Mesendoderm (in vitro differentiated cells): ENCODE results near the gene ZNF277.

Source experiments
- DNase-seq: peaks from one replicate; pipeline ENCODE4 v3.0.0; 2013
- H2AK5ac ChIP-seq: 2 replicates; pipeline ENCODE4 v1.6.1; 2013; ENCODE audit warnings: low read length, inconsistent platforms
- H2BK120ac ChIP-seq: 2 replicates; pipeline ENCODE4 v1.6.1; 2013; ENCODE audit warnings: low read depth, mild to moderate bottlenecking, low read length, moderate library complexity, mixed read lengths
- H2BK15ac ChIP-seq: replicated peaks from 2 replicates; pipeline ENCODE4 v1.6.1; 2013; ENCODE audit warnings: low read depth, mild to moderate bottlenecking, moderate library complexity
- H2BK5ac ChIP-seq: 2 replicates; pipeline ENCODE4 v1.6.1; 2013; ENCODE audit warnings: low read length, inconsistent platforms
- H3K18ac ChIP-seq: 2 replicates; pipeline ENCODE4 v1.6.1; 2013; ENCODE audit warnings: mild to moderate bottlenecking, low read length, mixed read lengths
- H3K23ac ChIP-seq: one replicate; pipeline ENCODE4 v1.6.1; 2013; ENCODE audit warnings: low read length
- H3K27ac ChIP-seq: 2 replicates; pipeline ENCODE4 v1.5.1; 2013; ENCODE audit warnings: low read depth, mild to moderate bottlenecking, inconsistent platforms, low read length, moderate library complexity
- H3K27me3 ChIP-seq: 2 replicates; pipeline ENCODE4 v1.6.1; 2013; ENCODE audit warnings: low read length, control low read depth, mild to moderate bottlenecking, inconsistent platforms; ENCODE audit not compliant: insufficient read depth, poor library complexity
- H3K36me3 ChIP-seq: 2 replicates; pipeline ENCODE4 v1.6.1; 2013; ENCODE audit warnings: low read length, inconsistent platforms; ENCODE audit not compliant: control insufficient read depth, insufficient read depth
- H3K4ac ChIP-seq: one replicate; pipeline ENCODE4 v1.6.1; 2013; ENCODE audit warnings: low read depth, mild to moderate bottlenecking, low read length, moderate library complexity
- H3K4me1 ChIP-seq: 2 replicates; pipeline ENCODE4 v1.6.1; 2013; ENCODE audit warnings: low read depth, low read length, inconsistent platforms; ENCODE audit not compliant: control insufficient read depth
- H3K4me2 ChIP-seq: 2 replicates; pipeline ENCODE4 v1.6.1; 2013; ENCODE audit warnings: low read length
- H3K4me3 ChIP-seq: 2 replicates; pipeline ENCODE4 v1.5.1; 2013; ENCODE audit warnings: mild to moderate bottlenecking, low read length
- H3K56ac ChIP-seq: one replicate; pipeline ENCODE4 v1.6.1; 2013; ENCODE audit warnings: low read length
- H3K79me1 ChIP-seq: 2 replicates; pipeline ENCODE4 v1.6.1; 2013; ENCODE audit warnings: low read length, inconsistent platforms
- H3K79me2 ChIP-seq: 2 replicates; pipeline ENCODE4 v1.6.1; 2013; ENCODE audit warnings: mild to moderate bottlenecking, low read length; ENCODE audit not compliant: control insufficient read depth, insufficient read depth
- H3K9ac ChIP-seq: 2 replicates; pipeline ENCODE4 v1.6.1; 2013; ENCODE audit warnings: low read length, inconsistent platforms
- H4K5ac ChIP-seq: one replicate; pipeline ENCODE4 v1.6.1; 2013; ENCODE audit warnings: low read length
- H4K8ac ChIP-seq: one replicate; pipeline ENCODE4 v1.6.1; 2013; ENCODE audit warnings: low read depth, mild to moderate bottlenecking, control low read depth, low read length, moderate library complexity
- WGBS: extraction: QIAGEN DNeasy Blood & Tissue Kit; methylation state at CpG from one replicate; pipeline ENCODE4 v1.1.7; 2013; ENCODE audit warnings: low lambda C conversion rate, missing lambda C conversion rate; ENCODE audit not compliant: insufficient coverage; ENCODE audit errors: extremely low coverage; 5-methylcytosine and 5-hydroxymethylcytosine counted together

ZNF277 gene

GRCh38 chr7:112171673-112172072, 34.8 kb upstream of the ZNF277 start:
- no CpG with 5 or more reads among the region's 1 CpG for WGBS

GRCh38 chr7:112172870-112173567, 33.5 kb upstream of the ZNF277 start:
- no peak overlapping the region for H2AK5ac ChIP-seq
- H4K8ac ChIP-seq, result no peak overlapping the region
- no peak overlapping the region for H2BK120ac ChIP-seq
- H2BK15ac ChIP-seq, result no peak overlapping the region
- peaks cover 46% of the 10 kb centered on the region for H3K79me2 ChIP-seq
- peaks cover 15% of the 10 kb centered on the region for H3K79me1 ChIP-seq
- H3K18ac ChIP-seq, result no peak overlapping the region
- H3K4ac ChIP-seq, result no peak overlapping the region
- no peak overlapping the region for H3K4me3 ChIP-seq
- H3K27ac ChIP-seq, result no peak overlapping the region
- no peak overlapping the region for H2BK5ac ChIP-seq
- no peak overlapping the region for H4K5ac ChIP-seq
- H3K56ac ChIP-seq, result no peak overlapping the region
- H3K4me2 ChIP-seq, result no peak overlapping the region
- H3K4me1 ChIP-seq, result no peaks in the 10 kb centered on the region
- no peaks in the 10 kb centered on the region for H3K36me3 ChIP-seq
- no peak overlapping the region for H3K23ac ChIP-seq
- DNase-seq, result no peak
- no peaks in the 10 kb centered on the region for H3K27me3 ChIP-seq
- no CpG with 5 or more reads among the region's 8 CpGs for WGBS
- H3K9ac ChIP-seq, result no peak overlapping the region

More at GRCh38 chr7:112171673-112172072, 34.8 kb upstream of the ZNF277 start:
- no peak overlapping the region for H2BK15ac ChIP-seq
- H3K27me3 ChIP-seq, result no peaks in the 10 kb centered on the region
- no peak overlapping the region for H2BK120ac ChIP-seq
- no peak overlapping the region for H3K4me2 ChIP-seq
- no peak overlapping the region for H4K8ac ChIP-seq
- no peaks in the 10 kb centered on the region for H3K4me1 ChIP-seq
- no peak overlapping the region for H3K4ac ChIP-seq
- H3K56ac ChIP-seq, result no peak overlapping the region
- H3K79me1 ChIP-seq, result peaks cover 13% of the 10 kb centered on the region
- no peak overlapping the region for H2BK5ac ChIP-seq
- H3K36me3 ChIP-seq, result no peaks in the 10 kb centered on the region
- DNase-seq, result no peak
- H3K4me3 ChIP-seq, result no peak overlapping the region
- H3K23ac ChIP-seq, result no peak overlapping the region
- no peak overlapping the region for H3K9ac ChIP-seq
- H4K5ac ChIP-seq, result no peak overlapping the region
- no peak overlapping the region for H2AK5ac ChIP-seq
- H3K18ac ChIP-seq, result no peak overlapping the region
- peaks cover 41% of the 10 kb centered on the region for H3K79me2 ChIP-seq
- H3K27ac ChIP-seq, result no peak overlapping the region

- Histone ChIP-seq H3K9ac (no peak overlapping the region), H3K56ac (no peak overlapping the region), H3K27ac (no peak overlapping the region), H2AK5ac (no peak overlapping the region), H2BK15ac (no peak overlapping the region), H4K8ac (no peak overlapping the region), H3K79me2 (peaks cover 47% of the 10 kb centered on the region), H3K4me2 (no peak overlapping the region), H2BK120ac (no peak overlapping the region), H4K5ac (no peak overlapping the region), H3K4me3 (no peak overlapping the region), H3K79me1 (peaks cover 16% of the 10 kb centered on the region), H3K23ac (no peak overlapping the region), H3K4me1 (no peaks in the 10 kb centered on the region), H3K27me3 (no peaks in the 10 kb centered on the region), H3K4ac (no peak overlapping the region), H3K18ac (no peak overlapping the region), H2BK5ac (no peak overlapping the region), H3K36me3 (no peaks in the 10 kb centered on the region)
- no peak for DNase-seq
- no CpG with 5 or more reads among the region's 4 CpGs for WGBS
Observed at GRCh38 chr7:112173568-112173905, 33.0 kb upstream of the ZNF277 start.

GRCh38 chr7:112174192-112174591, 32.3 kb upstream of the ZNF277 start:
- Histone ChIP-seq H3K79me2 (peaks cover 49% of the 10 kb centered on the region), H3K4ac (no peak overlapping the region), H3K9ac (no peak overlapping the region), H3K18ac (no peak overlapping the region), H4K8ac (no peak overlapping the region), H2BK15ac (no peak overlapping the region), H3K4me2 (no peak overlapping the region), H3K79me1 (peaks cover 14% of the 10 kb centered on the region), H3K56ac (no peak overlapping the region), H4K5ac (no peak overlapping the region), H2BK5ac (no peak overlapping the region), H3K36me3 (no peaks in the 10 kb centered on the region), H3K23ac (no peak overlapping the region), H2BK120ac (no peak overlapping the region), H3K4me3 (no peak overlapping the region), H3K27me3 (no peaks in the 10 kb centered on the region), H3K27ac (no peak overlapping the region), H3K4me1 (no peaks in the 10 kb centered on the region), H2AK5ac (no peak overlapping the region)
- no peak for DNase-seq
- WGBS, result 100% methylated on average over 1 of the region's 3 CpGs

GRCh38 chr7:112176241-112176640, 30.3 kb upstream of the ZNF277 start:
- Histone ChIP-seq H3K56ac (no peak overlapping the region), H4K5ac (no peak overlapping the region), H3K4me1 (no peaks in the 10 kb centered on the region)

More at GRCh38 chr7:112176241-112176640, 30.3 kb upstream of the ZNF277 start:
- Histone ChIP-seq H3K18ac (no peak overlapping the region), H2BK5ac (no peak overlapping the region), H4K8ac (no peak overlapping the region), H3K79me1 (peaks cover 19% of the 10 kb centered on the region), H3K4ac (no peak overlapping the region), H2AK5ac (no peak overlapping the region), H3K27ac (no peak overlapping the region), H3K36me3 (no peaks in the 10 kb centered on the region), H3K4me2 (no peak overlapping the region), H3K9ac (no peak overlapping the region), H3K4me3 (no peak overlapping the region), H3K27me3 (no peaks in the 10 kb centered on the region), H2BK120ac (no peak overlapping the region), H3K79me2 (peaks cover 56% of the 10 kb centered on the region), H2BK15ac (no peak overlapping the region), H3K23ac (no peak overlapping the region)
- no peak for DNase-seq
- WGBS, result no CpG with 5 or more reads among the region's 2 CpGs
